Skeletal muscle satellite cell (primary cell): ENCODE results near the gene FOXR1.

Experiments used
- H3K27me3 ChIP-seq: 2 replicates; pipeline ENCODE4 v1.7.0; 2013; ENCODE audit warnings: low read length; ENCODE audit not compliant: control insufficient read depth, insufficient read depth
- H3K36me3 ChIP-seq: 2 replicates; pipeline ENCODE4 v1.7.0; 2013; ENCODE audit warnings: mild to moderate bottlenecking, control low read depth, low read length; ENCODE audit not compliant: insufficient read depth
- H3K4me1 ChIP-seq: 2 replicates; pipeline ENCODE4 v1.7.0; 2013; ENCODE audit warnings: low read length; ENCODE audit not compliant: control insufficient read depth, insufficient read depth
- H3K4me2 ChIP-seq: 2 replicates; pipeline ENCODE4 v1.7.0; 2013; ENCODE audit warnings: mild to moderate bottlenecking, low read length
- H3K4me3 ChIP-seq: 2 replicates; pipeline ENCODE4 v1.7.0; 2013; ENCODE audit warnings: low read length
- H3K9ac ChIP-seq: 2 replicates; pipeline ENCODE4 v1.7.0; 2013; ENCODE audit warnings: mild to moderate bottlenecking, low read depth, low read length, moderate library complexity
- H3K9me3 ChIP-seq: replicated peaks from 2 replicates; pipeline ENCODE4 v1.7.0; 2013; ENCODE audit warnings: mild to moderate bottlenecking, control low read depth, low read length

Gene FOXR1

DNA sequence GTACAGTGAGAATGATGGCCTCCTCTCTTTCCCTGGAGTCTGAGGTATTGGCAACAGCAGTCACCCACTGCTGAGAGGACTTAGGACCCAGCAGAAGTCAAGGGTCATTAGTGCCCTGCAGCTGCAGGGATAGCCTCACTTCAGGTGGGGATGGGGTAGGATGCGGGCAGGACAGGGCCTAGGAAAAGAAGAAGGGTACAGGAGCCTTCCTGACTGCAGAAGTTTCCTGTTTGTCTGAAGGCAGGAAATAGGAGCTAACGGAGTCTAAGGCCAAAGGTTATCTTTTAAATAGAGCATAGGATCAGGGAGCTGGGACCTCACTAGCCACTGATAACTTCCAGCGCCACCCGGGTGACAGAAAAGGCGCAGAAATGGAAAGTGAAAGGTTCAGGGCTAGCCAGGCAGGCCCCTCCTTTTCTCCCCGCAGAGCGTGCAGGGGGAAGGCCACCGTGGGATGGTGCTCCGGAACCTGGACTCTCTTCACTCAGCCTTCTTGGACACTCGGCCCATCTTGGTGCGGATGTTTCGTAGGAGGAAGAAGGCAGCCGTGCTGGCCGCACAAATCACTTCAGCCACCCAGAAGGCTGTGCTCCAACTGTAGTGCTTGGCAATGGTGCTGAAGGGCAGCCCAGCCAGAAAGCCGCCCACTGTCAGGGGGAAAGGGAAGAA is 53.0 kb downstream of the FOXR1 start:
- Histone ChIP-seq H3K27me3 (no peaks in the 10 kb centered on the region), H3K36me3 (peaks cover 36% of the 10 kb centered on the region), H3K4me3 (no peak overlapping the region)

GRCh38 chr11:119025099-119025473 is 53.5 kb downstream of the FOXR1 start:
- no peaks in the 10 kb centered on the region for H3K27me3 ChIP-seq
- H3K4me3 ChIP-seq = no peak overlapping the region
- H3K9me3 ChIP-seq = no peaks in the 10 kb centered on the region
- peaks cover 12% of the 10 kb centered on the region for H3K4me1 ChIP-seq
- H3K4me2 ChIP-seq = no peak overlapping the region
- no peak overlapping the region for H3K9ac ChIP-seq
- H3K36me3 ChIP-seq = peaks cover 35% of the 10 kb centered on the region

More for the DNA sequence above, 53.0 kb downstream of the FOXR1 start:
- peaks cover 9% of the 10 kb centered on the region for H3K4me1 ChIP-seq
- H3K4me2 ChIP-seq = no peak overlapping the region
- H3K9ac ChIP-seq = no peak overlapping the region
- H3K9me3 ChIP-seq = no peaks in the 10 kb centered on the region

DNA sequence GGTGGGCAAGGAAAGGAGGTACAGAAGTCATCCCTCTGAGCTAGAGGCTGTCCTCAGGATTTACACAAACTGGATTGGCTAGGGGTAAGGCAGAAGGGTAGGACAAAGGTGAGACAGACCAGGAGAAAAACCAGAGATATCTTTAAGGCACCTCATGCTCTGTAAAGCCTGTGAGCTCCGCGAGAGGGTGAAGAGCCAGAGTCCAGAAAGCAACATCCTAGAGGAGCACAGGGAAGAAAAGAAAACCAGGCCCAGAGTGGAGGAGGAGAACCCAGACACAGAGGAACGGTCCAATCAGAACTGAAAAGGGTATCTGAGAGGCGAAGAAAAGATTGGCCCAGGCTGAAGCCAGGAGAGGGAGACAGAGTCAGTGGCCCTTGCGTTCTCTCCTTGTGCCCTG is 54.0 kb downstream of the FOXR1 start:
- Histone ChIP-seq H3K27me3 (no peaks in the 10 kb centered on the region), H3K4me2 (no peak overlapping the region), H3K9ac (no peak overlapping the region), H3K9me3 (no peaks in the 10 kb centered on the region), H3K4me3 (no peak overlapping the region), H3K36me3 (peaks cover 33% of the 10 kb centered on the region), H3K4me1 (peaks cover 13% of the 10 kb centered on the region)

GRCh38 chr11:119025978-119026766 is 54.6 kb downstream of the FOXR1 start:
- Histone ChIP-seq H3K9me3 (no peaks in the 10 kb centered on the region), H3K4me2 (no peak overlapping the region), H3K36me3 (peaks cover 33% of the 10 kb centered on the region), H3K4me1 (peaks cover 13% of the 10 kb centered on the region), H3K9ac (no peak overlapping the region), H3K27me3 (no peaks in the 10 kb centered on the region), H3K4me3 (no peak overlapping the region)

DNA sequence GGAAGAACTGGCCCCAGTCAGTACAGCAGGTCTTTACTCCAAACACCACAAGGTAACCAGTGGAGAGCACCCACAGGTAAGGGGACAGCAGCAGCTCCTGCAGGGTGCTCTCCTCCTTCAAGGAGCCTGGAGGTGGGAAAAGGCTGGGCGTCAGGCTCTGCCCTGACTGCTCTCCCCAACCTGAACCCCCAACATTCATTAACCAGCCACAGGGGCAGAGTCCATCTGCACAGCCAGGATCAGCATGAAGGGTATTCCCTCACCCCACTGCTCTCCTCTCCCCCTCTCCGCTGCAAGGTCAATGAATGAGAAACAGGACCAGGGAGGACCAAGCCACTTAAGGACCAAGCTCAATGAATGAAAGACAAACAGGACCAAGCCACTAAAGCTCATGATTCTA is 55.4 kb downstream of the FOXR1 start:
- Histone ChIP-seq H3K4me2 (no peak overlapping the region), H3K27me3 (no peaks in the 10 kb centered on the region), H3K9ac (no peak overlapping the region), H3K4me1 (peaks cover 13% of the 10 kb centered on the region), H3K4me3 (no peak overlapping the region), H3K9me3 (no peaks in the 10 kb centered on the region), H3K36me3 (peaks cover 28% of the 10 kb centered on the region)

DNA sequence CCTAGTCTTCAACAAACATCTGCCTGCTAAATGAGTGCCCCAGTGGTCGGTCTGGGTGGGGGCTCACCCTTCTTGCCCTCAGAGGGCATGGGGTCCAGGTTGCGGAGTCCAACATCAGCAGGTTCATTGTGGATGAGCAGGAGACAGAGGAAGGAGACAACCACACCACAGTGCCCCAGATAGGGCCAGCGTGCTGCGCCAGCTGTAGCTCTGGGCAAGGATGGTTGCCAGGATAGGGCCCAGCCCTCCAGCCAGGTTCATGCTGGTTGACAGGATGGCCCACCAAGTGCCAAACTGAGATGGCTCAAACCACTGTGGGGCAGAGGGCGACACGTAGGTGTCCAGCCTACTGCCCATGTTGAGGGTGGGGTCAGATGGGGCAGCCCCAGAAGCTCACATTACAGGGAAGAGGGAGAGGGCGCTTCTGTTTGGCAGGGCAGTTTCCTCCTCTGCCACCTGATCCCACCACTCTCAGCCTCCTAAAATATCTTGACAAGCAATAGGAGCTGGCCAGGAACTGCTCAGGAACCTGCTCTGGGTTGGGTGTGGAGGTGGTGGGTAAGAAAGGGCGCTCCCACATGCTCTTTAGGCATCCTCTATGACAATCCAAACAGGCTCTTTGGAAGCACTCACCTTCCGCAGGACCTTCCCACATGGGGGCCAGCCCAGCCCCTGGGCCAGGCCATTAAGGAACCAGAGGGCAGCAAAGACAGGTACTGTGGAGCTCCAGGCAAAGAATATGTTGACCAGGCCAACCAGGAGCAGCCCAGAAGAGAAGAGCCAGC is 56.2 kb downstream of the FOXR1 start:
- peaks cover 28% of the 10 kb centered on the region for H3K36me3 ChIP-seq
- H3K27me3 ChIP-seq = no peaks in the 10 kb centered on the region
- no peaks in the 10 kb centered on the region for H3K9me3 ChIP-seq
- H3K4me2 ChIP-seq = no peak overlapping the region
- H3K4me3 ChIP-seq = no peak overlapping the region
- H3K9ac ChIP-seq = no peak overlapping the region
- H3K4me1 ChIP-seq = peaks cover 13% of the 10 kb centered on the region

GRCh38 chr11:119028346-119029068 is 56.9 kb downstream of the FOXR1 start:
- Histone ChIP-seq H3K9ac (no peak overlapping the region), H3K4me3 (no peak overlapping the region), H3K9me3 (no peaks in the 10 kb centered on the region), H3K27me3 (no peaks in the 10 kb centered on the region), H3K4me2 (no peak overlapping the region), H3K36me3 (peaks cover 21% of the 10 kb centered on the region), H3K4me1 (peaks cover 13% of the 10 kb centered on the region)

DNA sequence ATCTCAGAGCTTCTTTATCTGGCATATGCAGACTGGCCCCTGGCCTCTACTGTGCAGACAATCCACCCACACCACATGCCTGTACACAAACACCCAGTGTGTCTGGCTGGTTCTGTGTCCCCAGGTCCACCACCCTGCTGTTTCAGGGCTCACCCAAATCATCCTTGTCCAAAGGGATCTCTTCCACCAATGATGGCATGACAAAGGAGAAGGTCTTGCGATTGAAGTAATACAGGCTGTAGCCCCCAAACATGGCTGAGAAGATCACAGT is 57.4 kb downstream of the FOXR1 start:
- H3K27me3 ChIP-seq = no peaks in the 10 kb centered on the region
- no peak overlapping the region for H3K4me3 ChIP-seq
- peaks cover 16% of the 10 kb centered on the region for H3K36me3 ChIP-seq
- H3K9ac ChIP-seq = no peak overlapping the region
- H3K4me1 ChIP-seq = peaks cover 11% of the 10 kb centered on the region
- no peaks in the 10 kb centered on the region for H3K9me3 ChIP-seq
- H3K4me2 ChIP-seq = no peak overlapping the region

DNA sequence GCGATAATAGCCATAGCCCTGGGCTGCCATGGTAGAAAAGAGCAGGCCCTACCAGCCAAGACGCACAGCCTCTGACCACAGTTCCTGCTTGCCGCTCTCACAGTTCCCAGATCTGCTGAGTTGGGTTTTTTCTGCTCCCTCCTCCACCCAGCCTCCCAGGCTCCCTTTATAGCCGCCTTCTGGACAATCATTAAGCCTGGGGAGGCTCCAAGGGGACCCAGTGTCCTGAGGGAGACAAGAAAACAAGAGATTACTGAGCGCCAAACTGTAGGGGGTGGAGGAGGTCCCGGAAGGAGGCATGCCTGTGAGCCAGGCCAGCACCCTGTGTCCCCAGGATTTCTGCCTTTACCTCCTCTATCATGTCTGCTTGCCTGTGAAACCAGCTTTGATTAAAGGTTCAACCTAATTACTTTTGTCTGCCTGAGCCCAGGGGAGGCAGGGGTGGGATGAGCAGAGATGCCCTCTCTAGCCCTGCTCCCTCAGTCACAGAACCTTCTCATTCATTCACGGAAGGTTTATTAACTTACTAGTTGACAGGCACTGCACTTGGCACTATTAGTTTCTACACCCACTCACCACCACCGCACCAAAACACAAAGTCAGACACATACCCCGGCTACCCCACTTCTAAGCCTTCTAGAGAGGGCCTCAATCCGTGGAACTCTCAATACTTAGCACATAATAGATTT is 57.9 kb downstream of the FOXR1 start:
- Histone ChIP-seq H3K9me3 (no peaks in the 10 kb centered on the region), H3K36me3 (peaks cover 11% of the 10 kb centered on the region), H3K4me1 (peaks cover 11% of the 10 kb centered on the region), H3K4me3 (peak overlapping the region; percentile 81), H3K9ac (peak overlapping the region; percentile 68), H3K27me3 (no peaks in the 10 kb centered on the region), H3K4me2 (peak overlapping the region; percentile 96)

DNA sequence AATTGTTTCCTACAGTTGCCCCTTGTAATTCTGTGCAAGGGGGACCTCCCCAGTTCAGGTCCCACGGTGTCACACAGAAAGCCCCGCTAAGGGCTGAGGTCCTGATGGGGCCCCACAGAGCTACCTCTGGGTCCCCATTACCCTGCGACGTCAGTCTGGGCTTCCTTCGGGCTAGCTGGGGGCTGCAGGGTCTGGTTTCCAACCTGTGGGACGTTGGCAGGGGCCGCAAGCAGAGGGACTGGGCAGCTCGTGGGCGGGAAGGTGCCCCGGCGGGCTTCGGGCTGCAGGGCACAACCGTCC is 58.4 kb downstream of the FOXR1 start:
- Histone ChIP-seq H3K27me3 (no peaks in the 10 kb centered on the region), H3K4me1 (peaks cover 11% of the 10 kb centered on the region)

More for the DNA sequence above, 58.4 kb downstream of the FOXR1 start:
- Histone ChIP-seq H3K9me3 (no peaks in the 10 kb centered on the region), H3K4me2 (peak overlapping the region; percentile 96), H3K36me3 (peaks cover 6% of the 10 kb centered on the region), H3K4me3 (peak overlapping the region; percentile 81), H3K9ac (peak overlapping the region; percentile 68)
